ENCODE data around the gene GRIPAP1. TPM values are rescaled to one million over a fixed set of nuclear protein-coding genes. Genes with fewer than 3 reads are reported as not detected.

The GRIPAP1 gene
- total and polyA plus RNA-seq, 2 donors (not counting 3 experiments of a cell fraction or from before 2014, with no cell fraction given), result 25.3 to 49.4 TPM

- no peaks in the 10 kb centered on the region for H3K9me1 ChIP-seq (replicated peaks; ENCODE audit: control insufficient read depth, extremely low read depth, insufficient read depth, low read length)
These were observed 17.0 kb upstream of the GRIPAP1 start for GRCh38 chrX:49019050-49019449.

More at GRCh38 chrX:49019050-49019449, 17.0 kb upstream of the GRIPAP1 start:
- Histone ChIP-seq H3K4me1 (ENCODE audit: control insufficient read depth, extremely low read depth, insufficient read depth, low read length) (no peaks in the 10 kb centered on the region), H3K9ac (replicated peaks; ENCODE audit: extremely low read depth, insufficient read depth, low read length) (no peak overlapping the region), H3K4me3 (replicated peaks in 1 of 3; ENCODE audit: insufficient read depth in 1 of 3, low read depth in 1 of 3, low read length in 3 of 3) (no peak overlapping the region), H3K27me3 (ENCODE audit: control insufficient read depth in 2 of 2, insufficient read depth in 2 of 2, low read length in 2 of 2) (no peaks in the 10 kb centered on the region), H3K27ac (ENCODE audit: insufficient read depth, low read depth, low read length) (no peak overlapping the region), H4K20me1 (replicated peaks; ENCODE audit: control insufficient read depth, extremely low read depth, insufficient read depth, low read length) (no peaks in the 10 kb centered on the region), H3K36me3 (ENCODE audit: control insufficient read depth in 2 of 2, extremely low read depth in 1 of 2, insufficient read depth in 2 of 2, low read length in 2 of 2) (no peaks in the 10 kb centered on the region), H3K9me3 (replicated peaks; ENCODE audit: control insufficient read depth, insufficient read depth, low read length) (no peaks in the 10 kb centered on the region), H2AFZ (ENCODE audit: low read depth, low read length) (no peak overlapping the region), H3K4me2 (ENCODE audit: insufficient read depth, low read length) (no peak overlapping the region), H3K79me2 (ENCODE audit: control insufficient read depth, insufficient read depth, low read length) (no peaks in the 10 kb centered on the region)
- FAIRE-seq (no peak), DNase-seq (ENCODE audit: low read depth, low spot score) (no peak)
- dilution Hi-C loops (cut with MboI; ENCODE audit: extremely low pct_ligation_motif_present, low sequenced_read_pairs), result no loop called here
- POLR2A ChIA-PET, result no interaction called here
- intact Hi-C loops (cut with micrococcal nuclease), result no loop called here
- TF ChIP-seq MYC (IDR thresholded peaks at IDR 0.05; ENCODE audit: low read depth, low read length) (no peak), JUN (IDR thresholded peaks at IDR 0.05; ENCODE audit: borderline replicate concordance, insufficient read depth, insufficient read length, low read depth) (no peak), MAX (IDR thresholded peaks at IDR 0.05; ENCODE audit: insufficient read depth, insufficient read length) (no peak), CTCF (IDR thresholded peaks at IDR 0.05; ENCODE audit: extremely low read depth in 1 of 2, insufficient read depth in 1 of 2, low read depth in 1 of 2, low read length in 2 of 2) (no peak), FOS (IDR thresholded peaks at IDR 0.05; ENCODE audit: borderline replicate concordance, insufficient read depth, low read length) (no peak), GATA2 (IDR thresholded peaks at IDR 0.05; ENCODE audit: insufficient read depth, insufficient read length, low read depth, low read length) (no peak), EZH2 (IDR thresholded peaks at IDR 0.05; ENCODE audit: borderline replicate concordance, low read depth, low read length, severe bottlenecking) (no peak), POLR2AphosphoS5 (IDR thresholded peaks at IDR 0.05; ENCODE audit: insufficient read depth, low read depth, low read length) (no peak), POLR2A (IDR thresholded peaks at IDR 0.05; ENCODE audit: low read depth, low read length) (no peak)
- no TSS peak for BruUV-seq (replicated peaks)
- CTCF ChIA-PET, result interaction anchor here (0.7 to 1.7 kb wide), 2 partner anchors 12 to 18 kb away, joined by 3 read pairs; no protein-coding TSS in a partner anchor

Data from endothelial cell of umbilical vein (primary cell).